NCI-H2196 (cell line): ENCODE results near the gene GRIN2A.

Experiments
- DNase-seq: peaks from one replicate; lab custom pipeline; 2025; ENCODE audit not compliant: unreplicated experiment; lab: John Stamatoyannopoulos, UW

The GRIN2A gene

DNA sequence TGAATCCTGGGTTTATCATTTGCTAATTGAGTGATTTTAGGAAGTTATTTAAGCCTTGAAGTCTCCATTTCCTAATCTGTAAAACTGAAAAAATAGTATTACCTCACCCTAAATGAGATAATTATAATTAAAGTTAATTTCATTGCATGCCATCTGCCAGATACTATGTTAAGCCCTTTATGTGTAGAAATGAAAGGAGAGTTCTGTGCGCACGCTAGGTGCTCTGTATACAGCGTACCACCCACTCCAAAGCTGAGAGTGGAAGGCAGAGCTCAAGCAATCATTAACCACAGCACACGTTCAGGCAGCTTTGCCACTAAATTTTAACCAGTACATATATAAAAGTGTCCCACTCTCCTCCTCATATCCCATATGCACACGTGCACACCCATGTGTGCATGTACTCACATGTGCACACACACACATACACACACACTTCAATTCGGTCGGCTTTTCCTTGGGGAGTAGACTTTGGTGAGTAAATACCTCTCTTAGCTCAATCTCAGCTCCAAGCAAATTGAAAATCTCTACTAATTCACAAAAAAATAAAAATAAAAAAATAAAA is 204.8 kb downstream of the GRIN2A start:
- no peak for DNase-seq

DNA sequence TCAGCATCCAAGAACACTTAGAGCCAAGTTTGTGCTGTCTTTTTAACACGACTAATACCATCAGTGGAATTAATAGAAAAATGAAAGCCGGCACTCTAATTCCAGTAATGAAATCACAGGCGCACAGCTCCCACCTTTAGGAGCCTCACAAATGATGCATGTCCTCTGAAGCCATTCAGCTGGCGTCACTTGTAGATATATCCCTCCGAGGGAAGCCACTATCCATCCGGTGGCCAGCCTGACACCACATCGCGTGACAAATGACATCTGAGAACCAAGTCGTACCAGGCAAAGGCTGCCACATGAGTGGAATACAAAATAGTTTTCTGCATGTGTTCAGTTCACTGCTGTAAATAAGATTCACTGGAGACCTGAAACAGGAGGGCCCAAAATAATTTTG is 205.6 kb downstream of the GRIN2A start:
- no peak for DNase-seq

GRCh38 chr16:9971907-9972306 is 210.3 kb downstream of the GRIN2A start:
- no peak for DNase-seq

DNA sequence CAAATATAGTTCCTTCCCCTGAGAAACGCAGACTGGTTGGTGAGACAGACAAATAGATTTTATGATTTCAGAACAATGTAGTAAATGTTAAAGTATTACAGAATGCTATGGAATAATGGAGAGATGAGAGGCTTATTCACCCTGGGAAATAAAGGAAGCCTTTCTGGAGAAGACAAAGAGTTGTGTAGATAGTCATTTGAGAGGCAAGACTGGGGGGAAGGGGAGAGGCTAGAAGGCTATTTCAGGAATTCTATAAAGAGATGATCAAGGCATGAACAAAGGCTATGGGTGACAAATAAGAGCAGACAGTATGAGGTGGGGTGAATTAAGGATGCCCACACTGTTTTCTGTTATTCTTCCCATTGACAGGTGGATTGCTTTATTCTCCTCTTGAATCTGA is 211.4 kb downstream of the GRIN2A start:
- no peak for DNase-seq

DNA sequence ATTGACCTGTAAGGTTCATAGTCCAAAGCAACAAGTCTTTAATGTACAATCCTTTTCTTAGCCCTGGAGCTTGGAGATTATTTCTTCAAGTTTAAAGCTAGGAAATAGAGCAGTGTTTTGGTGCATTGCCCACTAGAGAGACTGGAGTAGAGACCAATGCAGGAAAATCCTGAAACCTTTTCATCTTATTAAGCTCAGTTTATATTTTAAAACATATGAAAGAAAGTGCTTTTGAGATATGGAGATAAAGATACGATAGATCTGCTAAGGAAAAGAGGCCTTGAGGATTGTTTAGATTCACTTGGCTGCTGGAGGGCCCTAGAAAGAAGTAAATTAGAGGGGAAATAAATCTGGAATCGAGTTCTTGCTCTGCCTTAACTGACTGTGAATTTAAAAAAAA is 212.0 kb downstream of the GRIN2A start:
- no peak for DNase-seq

DNA sequence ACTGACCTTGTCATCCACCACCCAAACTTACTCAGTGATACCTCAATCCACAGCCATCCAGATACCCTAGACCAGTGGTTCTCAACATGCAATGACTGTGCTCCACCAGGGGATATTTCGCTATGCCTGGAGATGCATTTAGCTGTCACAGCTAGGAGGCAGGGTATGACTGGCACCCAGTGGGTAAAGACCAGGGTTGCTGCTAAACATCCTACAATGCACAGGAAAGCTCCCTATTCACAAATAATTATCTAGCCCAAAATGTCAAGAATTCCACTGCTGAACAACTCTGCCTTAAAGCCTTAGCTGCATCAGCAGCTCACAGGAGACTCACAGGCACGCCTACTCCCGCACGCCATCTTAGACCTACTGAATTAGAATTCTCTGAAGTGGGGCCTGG is 212.6 kb downstream of the GRIN2A start:
- no peak for DNase-seq

- no peak for DNase-seq
Observed at GRCh38 chr16:9966569-9967157, 215.6 kb downstream of the GRIN2A start.

DNA sequence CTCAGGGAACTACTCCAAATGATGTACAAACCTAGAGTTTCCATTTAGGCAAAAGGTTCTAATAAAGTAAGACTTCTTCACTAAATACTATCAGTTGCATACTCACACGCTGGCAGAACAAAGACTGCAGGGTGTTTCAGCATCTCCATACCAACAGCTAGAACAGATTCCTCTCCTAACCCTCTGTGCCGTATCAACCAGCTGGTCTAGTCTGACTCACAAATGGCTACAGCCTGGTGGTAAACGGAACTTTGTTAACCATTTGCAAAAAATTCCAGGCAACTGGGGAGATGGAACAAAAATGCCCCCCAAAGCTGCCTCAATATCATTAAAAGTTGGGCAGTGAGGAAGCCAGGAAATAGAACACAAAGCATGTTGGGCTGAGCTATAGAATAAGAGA is 217.1 kb downstream of the GRIN2A start:
- no peak for DNase-seq

GRCh38 chr16:9964426-9964825 is 217.8 kb downstream of the GRIN2A start:
- DNase-seq = no peak

DNA sequence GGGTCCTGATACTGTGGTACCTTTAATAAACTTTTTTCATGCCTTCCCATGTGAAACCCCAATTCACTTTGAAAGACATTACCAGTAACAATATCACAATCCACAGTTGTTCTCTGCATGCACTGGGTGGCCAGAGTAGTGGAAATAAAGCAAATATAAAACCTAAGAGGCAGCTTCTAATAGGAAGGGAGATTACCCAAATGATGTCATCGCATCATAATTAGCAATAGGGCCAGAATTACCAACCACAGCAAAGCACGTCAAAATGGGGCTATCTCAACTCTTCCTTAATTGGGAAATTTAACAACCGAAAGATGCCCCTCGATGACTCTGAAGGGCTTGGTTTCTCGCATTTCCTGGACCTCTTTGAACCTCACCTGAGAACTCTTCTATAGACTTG is 224.8 kb downstream of the GRIN2A start:
- no peak for DNase-seq

DNA sequence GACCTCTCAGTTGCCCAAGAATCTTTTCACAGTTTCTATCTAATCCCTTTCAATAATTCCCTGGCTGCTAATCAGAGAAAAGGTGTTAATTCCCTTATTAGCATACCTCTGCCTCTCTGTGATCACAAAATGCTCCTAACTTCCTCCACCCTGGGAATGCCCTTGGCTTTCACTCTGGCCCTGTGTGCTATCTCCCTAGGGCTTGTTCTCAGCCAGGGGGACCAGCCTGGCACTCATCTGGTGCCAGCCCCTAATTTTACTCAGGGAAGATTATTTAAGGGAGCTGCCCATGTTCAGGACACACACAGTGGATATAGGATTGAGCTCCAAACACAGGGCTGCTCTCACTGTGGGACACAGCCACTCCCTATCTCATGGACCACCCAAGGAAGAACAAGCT is 225.2 kb downstream of the GRIN2A start:
- no peak for DNase-seq

- no peak for DNase-seq
Observed at GRCh38 chr16:9955677-9956076, 226.6 kb downstream of the GRIN2A start.

- no peak for DNase-seq
Observed at GRCh38 chr16:9953908-9954570, 228.2 kb downstream of the GRIN2A start.

DNA sequence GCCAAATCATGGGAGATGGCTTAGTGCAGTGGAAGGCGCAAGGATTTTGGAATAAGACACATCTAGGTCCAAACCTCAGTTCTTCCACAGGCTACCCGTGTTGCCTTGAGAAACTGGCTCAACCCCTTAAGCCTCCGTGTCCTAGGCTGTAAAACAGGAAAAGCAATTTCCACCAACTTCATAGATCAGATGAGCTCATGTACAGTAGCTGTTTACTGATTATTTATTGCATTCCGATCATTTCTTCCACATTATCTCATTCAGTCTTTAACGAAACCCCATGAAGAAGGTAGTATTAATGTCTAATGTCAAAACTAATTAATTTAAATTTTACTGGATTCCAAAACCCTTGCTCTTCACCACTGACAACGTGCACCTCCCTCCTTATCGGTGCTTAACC is 231.6 kb downstream of the GRIN2A start:
- no peak for DNase-seq

GRCh38 chr16:9949396-9949795 is 232.8 kb downstream of the GRIN2A start:
- DNase-seq = no peak

- no peak for DNase-seq
Observed at GRCh38 chr16:9948933-9949332, 233.3 kb downstream of the GRIN2A start.

DNA sequence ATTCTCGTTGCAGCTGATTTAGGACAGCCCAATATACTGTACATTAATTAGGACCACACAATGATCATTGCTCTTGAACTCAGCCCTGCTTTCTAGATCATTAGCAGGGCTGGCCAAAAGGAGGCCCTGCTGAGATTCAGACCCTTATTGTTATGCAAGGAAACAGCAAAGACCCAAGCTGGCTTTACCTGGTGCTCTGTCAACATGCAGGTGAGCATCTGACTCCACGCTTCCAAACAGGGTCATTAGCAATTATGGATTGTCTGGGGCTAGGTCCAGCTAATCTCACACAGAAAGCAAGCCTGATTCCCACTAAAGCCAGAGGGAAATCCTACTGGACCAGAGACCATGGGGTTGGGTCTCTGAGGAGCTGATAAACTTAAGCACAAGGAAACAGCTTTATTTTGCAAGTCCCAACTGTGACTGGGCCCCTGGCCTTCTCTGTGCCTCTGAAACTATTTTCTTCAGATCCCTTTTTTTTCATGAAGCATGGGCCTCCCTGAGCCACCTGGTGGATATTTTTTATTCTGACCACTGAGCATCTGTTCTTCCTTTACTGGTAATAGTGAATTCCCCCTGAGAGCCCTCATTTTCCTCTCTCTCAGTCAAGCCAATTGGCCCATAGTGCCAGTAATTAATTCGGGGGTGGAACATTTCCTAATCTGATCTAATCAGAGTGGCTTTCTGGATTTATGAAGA is 236.1 kb downstream of the GRIN2A start:
- no peak for DNase-seq

DNA sequence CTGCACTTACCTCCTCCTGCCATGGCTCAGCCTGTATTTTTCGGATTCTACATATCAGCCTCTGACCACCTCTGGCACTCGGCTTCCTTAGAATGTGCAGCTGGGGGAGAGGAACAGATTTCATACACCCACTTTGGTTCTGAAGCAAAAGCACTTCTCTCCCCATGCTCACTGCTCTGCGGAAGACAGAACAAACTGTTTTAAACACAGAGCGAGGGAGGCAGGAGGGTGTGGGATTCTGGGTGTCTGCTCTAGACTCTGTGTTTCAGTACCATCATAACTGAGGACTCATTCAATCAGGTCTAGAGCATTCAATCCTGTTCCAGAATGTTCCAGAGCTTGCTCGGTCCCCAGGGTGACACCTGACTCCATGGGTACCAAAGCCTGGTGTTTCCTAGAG is 239.1 kb downstream of the GRIN2A start:
- no peak for DNase-seq

DNA sequence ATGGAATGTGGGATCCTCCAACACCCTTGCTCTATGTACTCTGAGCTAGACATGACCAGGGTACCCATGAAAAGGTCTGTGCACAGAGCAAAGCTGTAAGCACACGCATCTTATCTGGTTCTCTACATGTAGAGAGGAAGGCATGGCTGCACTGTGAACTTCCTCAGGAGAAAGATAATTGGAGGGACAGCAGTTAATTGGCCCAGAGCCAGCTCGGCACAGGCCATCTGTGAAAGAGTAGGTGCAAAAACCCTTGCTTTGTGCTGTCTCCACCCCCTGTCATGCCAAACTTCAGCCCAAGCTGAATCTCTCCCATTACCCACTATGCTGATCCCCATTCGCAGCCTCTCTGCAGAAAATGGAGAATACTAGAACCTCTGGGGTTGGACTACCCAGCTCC is 241.0 kb downstream of the GRIN2A start:
- no peak for DNase-seq

- no peak for DNase-seq
Observed at GRCh38 chr16:9934723-9935508, 247.3 kb downstream of the GRIN2A start.

DNA sequence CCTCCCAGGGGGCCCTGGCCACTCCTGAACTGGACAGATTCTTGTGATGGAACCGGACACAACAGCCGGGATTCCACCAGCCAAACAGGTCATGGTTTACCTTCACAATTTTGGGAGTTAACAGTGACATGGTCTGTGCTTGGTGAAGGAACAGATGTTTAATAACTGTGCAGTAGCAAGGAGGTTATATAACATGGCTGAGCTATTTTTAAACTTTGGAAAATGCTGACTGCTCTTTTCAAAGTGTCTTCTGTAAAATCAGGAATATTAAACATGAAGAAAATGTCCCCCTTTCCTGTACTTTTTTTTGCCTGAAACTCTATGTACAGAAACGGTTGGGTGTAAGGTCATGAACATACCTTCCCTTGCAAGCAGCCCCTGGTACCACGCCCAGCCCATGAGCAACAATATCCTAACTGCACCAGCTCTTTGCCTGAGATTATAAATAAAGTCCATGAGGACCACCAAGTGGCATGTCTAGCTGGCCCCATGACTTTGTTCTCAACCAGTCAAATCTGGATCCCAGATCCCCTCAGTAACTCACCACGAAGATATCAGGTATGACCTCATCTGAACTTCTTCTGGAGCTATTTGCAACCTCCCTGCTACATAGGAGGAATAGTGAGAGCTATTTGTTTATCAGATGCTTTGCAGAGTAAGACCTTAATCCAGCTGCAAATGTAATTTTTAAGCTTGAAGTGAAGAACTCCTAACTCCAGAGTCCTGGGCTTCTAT is 249.1 kb downstream of the GRIN2A start:
- no peak for DNase-seq
